HTERT RPE-1 (cell line): ENCODE results near the gene HMGA1.

Experiments
- in situ Hi-C: fragments of 300-500 bp; cut with MboI; formaldehyde crosslinking; loops from 4 replicates; pipeline ENCODE4 v1.14.3; 2020; ENCODE audit warnings: low sequenced_read_pairs

HMGA1 gene

DNA sequence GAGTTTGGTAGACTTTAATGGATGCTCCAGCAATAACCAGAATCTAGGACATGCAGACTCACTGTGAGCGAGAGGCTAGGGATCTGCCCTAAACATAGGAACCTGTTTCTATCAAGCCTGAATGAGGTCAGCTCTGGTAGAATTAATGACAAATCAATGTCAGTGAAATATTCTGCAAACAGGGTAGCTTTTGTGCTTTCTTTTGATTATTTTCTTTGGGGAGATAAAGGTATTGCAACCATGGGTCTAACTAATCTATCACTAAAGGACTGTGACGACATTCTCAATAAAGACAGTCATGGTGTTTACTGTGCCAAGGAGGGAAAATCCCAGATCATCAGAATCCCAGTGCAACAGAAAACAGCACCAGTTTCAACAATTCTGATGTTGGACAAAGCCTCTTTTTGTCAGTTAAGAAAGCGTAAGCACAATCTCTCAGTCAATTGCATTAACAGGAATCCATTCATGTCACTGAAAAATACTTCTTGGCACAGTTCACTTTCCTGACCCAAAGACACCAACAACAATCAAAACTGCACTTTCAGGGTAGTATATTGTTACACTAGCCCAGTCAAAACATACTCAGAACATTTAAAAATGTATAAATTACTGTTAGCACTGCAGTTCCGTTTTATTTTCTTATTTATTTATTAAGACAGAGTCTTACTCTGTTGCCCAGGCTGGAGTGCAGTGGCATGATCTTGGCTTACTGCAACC lies 48.9 kb downstream of the HMGA1 start:
- in situ Hi-C loops: no loop called here

DNA sequence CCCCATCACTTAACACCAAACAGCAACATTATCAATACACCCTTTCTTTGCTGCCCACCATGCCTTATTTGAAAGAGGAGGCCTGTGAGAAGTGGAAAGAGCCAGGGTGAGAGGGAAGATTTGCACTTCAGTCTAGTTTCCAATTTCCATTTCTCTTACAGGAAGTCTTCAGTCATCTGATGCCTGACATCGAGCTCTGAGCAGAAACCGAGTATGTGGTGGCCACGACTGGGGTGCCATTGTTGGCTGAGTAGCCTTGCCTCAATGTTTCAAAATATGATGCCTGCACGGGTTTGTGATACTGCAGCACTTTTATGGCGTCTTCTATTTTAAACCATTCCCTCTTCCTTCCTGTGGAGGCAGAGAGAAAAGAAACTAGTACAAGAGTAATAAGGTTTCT lies 51.9 kb downstream of the HMGA1 start:
- in situ Hi-C loops: no loop called here

DNA sequence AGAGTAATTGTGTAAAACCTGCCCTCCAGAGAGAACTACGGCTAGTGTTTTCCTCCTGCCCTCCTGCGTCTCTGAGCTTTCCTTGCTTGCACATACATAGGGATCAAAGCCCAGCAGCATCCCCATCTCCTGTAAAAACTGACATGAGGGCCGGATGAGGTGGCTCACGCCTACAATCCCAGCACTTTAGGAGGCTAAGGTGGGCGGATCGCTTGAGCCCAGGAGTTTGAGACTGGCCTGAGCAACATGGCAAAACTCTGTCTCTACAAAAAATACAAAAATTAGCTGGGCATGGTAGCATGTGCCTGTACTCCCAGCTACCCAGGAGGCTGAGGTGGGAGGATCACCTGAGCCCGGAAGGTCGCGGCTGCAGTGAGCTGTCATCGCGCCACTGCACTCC lies 52.5 kb downstream of the HMGA1 start:
- in situ Hi-C loops: no loop called here

DNA sequence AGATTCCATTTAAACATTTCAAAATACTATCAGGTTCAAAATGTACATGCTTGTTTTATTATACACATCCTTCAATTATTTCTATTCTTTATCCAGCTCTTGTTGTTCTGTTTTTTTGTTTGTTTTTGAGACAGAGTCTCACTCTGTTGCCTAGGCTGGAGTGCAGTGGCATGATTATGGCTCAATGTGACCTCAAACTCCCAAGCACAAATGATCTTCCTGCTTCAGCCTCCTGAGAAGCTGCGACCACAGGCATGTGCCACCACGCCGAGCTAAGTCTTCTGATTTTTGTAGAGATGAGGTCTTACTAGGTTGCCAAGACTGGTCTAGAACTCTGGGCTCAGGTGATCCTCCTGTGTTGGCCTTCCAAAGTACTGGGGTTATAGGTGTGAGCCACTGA lies 56.3 kb downstream of the HMGA1 start:
- in situ Hi-C loops: no loop called here

DNA sequence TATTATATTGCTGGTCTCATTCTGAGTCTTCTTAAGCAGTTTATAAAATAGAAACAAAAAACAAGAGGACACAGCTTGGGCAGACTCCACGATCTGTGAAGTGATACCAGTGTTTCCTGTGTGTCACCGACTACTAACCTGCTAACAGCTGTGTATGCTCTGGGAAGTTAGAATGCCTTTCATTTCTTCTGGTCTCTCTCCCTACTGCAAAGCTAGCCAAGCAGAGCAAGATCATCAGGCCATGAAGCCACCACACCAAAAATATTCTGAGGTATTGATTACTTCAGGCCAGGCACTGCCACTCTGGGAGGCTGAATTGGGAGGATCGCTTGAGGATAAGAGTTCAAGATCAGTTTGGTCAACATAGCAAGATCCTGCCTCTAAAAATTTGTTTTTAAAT lies 59.0 kb downstream of the HMGA1 start:
- in situ Hi-C loops: no loop called here
